ENCODE measurements around the gene FAR1. TPM values are rescaled to one million over a fixed set of nuclear protein-coding genes. Genes with fewer than 3 reads are reported as not detected.

FAR1 gene
- polyA plus RNA-seq, 1 donor from 2014 or later = 110 TPM

DNA sequence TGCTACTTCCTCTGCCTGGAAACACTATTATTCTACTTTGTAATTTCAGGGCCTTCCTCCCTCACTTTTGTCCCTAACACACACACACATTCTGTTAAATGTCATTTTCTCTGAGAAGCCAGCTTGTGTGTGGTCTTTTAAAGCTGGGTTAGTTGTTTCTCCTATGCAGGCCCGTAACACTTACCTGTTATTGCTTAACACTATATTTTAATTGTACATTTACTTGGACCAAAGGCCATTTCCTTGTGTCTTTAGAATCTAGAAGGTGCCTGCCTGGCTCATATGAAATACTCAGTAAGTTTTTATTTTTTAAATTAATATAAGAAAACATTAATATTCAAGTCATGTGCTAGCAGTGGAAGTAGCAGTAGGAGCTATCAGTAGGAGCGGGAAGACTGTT is 30.6 kb downstream of the FAR1 start:
- Histone ChIP-seq H3K4me3 (ENCODE audit: low read length) (no peak overlapping the region), H3K9me2 (ENCODE audit: insufficient read depth, low read length) (no peaks in the 10 kb centered on the region), H3K27me3 (ENCODE audit: insufficient read depth, low read depth, low read length) (no peaks in the 10 kb centered on the region), H3K36me3 (ENCODE audit: insufficient read depth, low read length) (no peaks in the 10 kb centered on the region), H4K20me1 (ENCODE audit: insufficient read depth) (no peaks in the 10 kb centered on the region), H3K27ac (ENCODE audit: low read length) (no peak overlapping the region), H2AFZ (ENCODE audit: low read depth, low read length) (no peak overlapping the region), H3K9ac (ENCODE audit: low read length) (no peak overlapping the region), H3K9me3 (ENCODE audit: low read length) (no peaks in the 10 kb centered on the region), H3F3A (ENCODE audit: insufficient read depth, low read length, poor library complexity, severe bottlenecking) (no peaks in the 10 kb centered on the region), H3K4me2 (ENCODE audit: low read length) (no peak overlapping the region), H3K79me2 (replicated peaks; ENCODE audit: insufficient read depth, low read length) (no peaks in the 10 kb centered on the region)
- TF ChIP-seq RAD21 (conservative IDR thresholded peaks at IDR 0.05) (no peak), EZH2 (IDR thresholded peaks at IDR 0.05; ENCODE audit: borderline replicate concordance, insufficient read depth, low read length, poor library complexity, severe bottlenecking) (no peak), SMC3 (conservative IDR thresholded peaks at IDR 0.05; ENCODE audit: poor library complexity) (no peak), EP300 (conservative IDR thresholded peaks at IDR 0.05; ENCODE audit: poor library complexity, severe bottlenecking) (no peak), MXI1 (conservative IDR thresholded peaks at IDR 0.05; ENCODE audit: poor library complexity, severe bottlenecking) (no peak)

DNA sequence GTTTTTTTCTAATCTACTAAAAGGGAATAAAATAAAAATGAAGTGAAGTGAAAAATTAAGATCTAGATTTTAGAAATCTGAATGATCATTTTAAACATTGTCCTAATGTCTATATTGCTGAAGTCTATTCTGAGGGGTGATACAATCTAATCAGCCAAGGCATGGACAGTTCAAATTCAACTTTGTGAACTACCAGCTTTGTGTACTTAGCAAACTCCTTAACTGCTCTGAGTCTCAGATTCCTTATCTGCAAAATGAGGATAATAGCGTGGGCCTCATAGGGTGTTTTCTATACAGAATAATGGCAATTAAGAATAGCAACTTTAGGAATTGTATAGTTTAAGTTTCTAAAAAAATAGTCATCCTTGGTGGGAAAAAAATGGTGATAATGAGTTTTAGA is 31.4 kb downstream of the FAR1 start:
- no peak overlapping the region for H2AFZ ChIP-seq (ENCODE audit: low read depth, low read length)
- no peaks in the 10 kb centered on the region for H4K20me1 ChIP-seq (ENCODE audit: insufficient read depth)
- H3K9ac ChIP-seq (ENCODE audit: low read length) = no peak overlapping the region
- H3K9me2 ChIP-seq (ENCODE audit: insufficient read depth, low read length) = no peaks in the 10 kb centered on the region
- H3K9me3 ChIP-seq (ENCODE audit: low read length) = no peaks in the 10 kb centered on the region
- TF ChIP-seq TAF1 (IDR thresholded peaks at IDR 0.05; ENCODE audit: low read depth) (no peak), EP300 (conservative IDR thresholded peaks at IDR 0.05; ENCODE audit: poor library complexity, severe bottlenecking) (no peak)
- no peaks in the 10 kb centered on the region for H3K79me2 ChIP-seq (replicated peaks; ENCODE audit: insufficient read depth, low read length)
- no peaks in the 10 kb centered on the region for H3F3A ChIP-seq (ENCODE audit: insufficient read depth, low read length, poor library complexity, severe bottlenecking)
- no peak overlapping the region for H3K4me3 ChIP-seq (ENCODE audit: low read length)
- no peak overlapping the region for H3K4me2 ChIP-seq (ENCODE audit: low read length)
- H3K36me3 ChIP-seq (ENCODE audit: insufficient read depth, low read length) = no peaks in the 10 kb centered on the region
- no peak overlapping the region for H3K27ac ChIP-seq (ENCODE audit: low read length)
- no peaks in the 10 kb centered on the region for H3K27me3 ChIP-seq (ENCODE audit: insufficient read depth, low read depth, low read length)

DNA sequence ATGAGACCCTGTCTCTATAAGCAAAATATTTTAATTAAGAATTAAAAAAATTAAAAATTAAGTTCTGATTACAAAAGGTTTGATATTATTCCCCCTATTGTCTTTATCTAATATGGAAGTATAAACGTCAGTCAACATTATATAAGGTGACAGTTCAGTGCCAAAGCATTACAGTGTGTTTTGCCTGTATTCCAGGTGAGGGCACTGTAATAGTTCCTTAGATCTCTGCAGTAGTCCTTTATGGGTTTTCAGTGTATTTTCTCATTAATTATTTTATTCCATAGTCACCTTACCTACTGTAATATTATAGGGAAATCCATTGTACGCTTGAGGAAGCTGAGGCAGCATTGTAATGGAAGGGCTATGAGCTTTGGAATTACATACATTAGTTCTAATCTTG is 33.0 kb downstream of the FAR1 start:
- Histone ChIP-seq H2AFZ (ENCODE audit: low read depth, low read length) (no peak overlapping the region), H3F3A (ENCODE audit: insufficient read depth, low read length, poor library complexity, severe bottlenecking) (no peaks in the 10 kb centered on the region), H3K4me2 (ENCODE audit: low read length) (no peak overlapping the region), H3K27me3 (ENCODE audit: insufficient read depth, low read depth, low read length) (no peaks in the 10 kb centered on the region), H3K9ac (ENCODE audit: low read length) (no peak overlapping the region), H3K27ac (ENCODE audit: low read length) (no peak overlapping the region), H3K79me2 (replicated peaks; ENCODE audit: insufficient read depth, low read length) (no peaks in the 10 kb centered on the region), H4K20me1 (ENCODE audit: insufficient read depth) (no peaks in the 10 kb centered on the region), H3K36me3 (ENCODE audit: insufficient read depth, low read length) (no peaks in the 10 kb centered on the region), H3K4me3 (ENCODE audit: low read length) (no peak overlapping the region), H3K9me2 (ENCODE audit: insufficient read depth, low read length) (no peaks in the 10 kb centered on the region), H3K9me3 (ENCODE audit: low read length) (no peaks in the 10 kb centered on the region)
- peak; percentile 33 for TF ChIP-seq SMC3 (conservative IDR thresholded peaks at IDR 0.05; ENCODE audit: poor library complexity)
- TF ChIP-seq, protein P1, sequence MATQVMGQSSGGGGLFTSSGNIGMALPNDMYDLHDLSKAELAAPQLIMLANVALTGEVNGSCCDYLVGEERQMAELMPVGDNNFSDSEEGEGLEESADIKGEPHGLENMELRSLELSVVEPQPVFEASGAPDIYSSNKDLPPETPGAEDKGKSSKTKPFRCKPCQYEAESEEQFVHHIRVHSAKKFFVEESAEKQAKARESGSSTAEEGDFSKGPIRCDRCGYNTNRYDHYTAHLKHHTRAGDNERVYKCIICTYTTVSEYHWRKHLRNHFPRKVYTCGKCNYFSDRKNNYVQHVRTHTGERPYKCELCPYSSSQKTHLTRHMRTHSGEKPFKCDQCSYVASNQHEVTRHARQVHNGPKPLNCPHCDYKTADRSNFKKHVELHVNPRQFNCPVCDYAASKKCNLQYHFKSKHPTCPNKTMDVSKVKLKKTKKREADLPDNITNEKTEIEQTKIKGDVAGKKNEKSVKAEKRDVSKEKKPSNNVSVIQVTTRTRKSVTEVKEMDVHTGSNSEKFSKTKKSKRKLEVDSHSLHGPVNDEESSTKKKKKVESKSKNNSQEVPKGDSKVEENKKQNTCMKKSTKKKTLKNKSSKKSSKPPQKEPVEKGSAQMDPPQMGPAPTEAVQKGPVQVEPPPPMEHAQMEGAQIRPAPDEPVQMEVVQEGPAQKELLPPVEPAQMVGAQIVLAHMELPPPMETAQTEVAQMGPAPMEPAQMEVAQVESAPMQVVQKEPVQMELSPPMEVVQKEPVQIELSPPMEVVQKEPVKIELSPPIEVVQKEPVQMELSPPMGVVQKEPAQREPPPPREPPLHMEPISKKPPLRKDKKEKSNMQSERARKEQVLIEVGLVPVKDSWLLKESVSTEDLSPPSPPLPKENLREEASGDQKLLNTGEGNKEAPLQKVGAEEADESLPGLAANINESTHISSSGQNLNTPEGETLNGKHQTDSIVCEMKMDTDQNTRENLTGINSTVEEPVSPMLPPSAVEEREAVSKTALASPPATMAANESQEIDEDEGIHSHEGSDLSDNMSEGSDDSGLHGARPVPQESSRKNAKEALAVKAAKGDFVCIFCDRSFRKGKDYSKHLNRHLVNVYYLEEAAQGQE (IDR thresholded peaks at IDR 0.05; ENCODE audit: borderline replicate concordance) = no peak
- TF ChIP-seq, protein P2, sequence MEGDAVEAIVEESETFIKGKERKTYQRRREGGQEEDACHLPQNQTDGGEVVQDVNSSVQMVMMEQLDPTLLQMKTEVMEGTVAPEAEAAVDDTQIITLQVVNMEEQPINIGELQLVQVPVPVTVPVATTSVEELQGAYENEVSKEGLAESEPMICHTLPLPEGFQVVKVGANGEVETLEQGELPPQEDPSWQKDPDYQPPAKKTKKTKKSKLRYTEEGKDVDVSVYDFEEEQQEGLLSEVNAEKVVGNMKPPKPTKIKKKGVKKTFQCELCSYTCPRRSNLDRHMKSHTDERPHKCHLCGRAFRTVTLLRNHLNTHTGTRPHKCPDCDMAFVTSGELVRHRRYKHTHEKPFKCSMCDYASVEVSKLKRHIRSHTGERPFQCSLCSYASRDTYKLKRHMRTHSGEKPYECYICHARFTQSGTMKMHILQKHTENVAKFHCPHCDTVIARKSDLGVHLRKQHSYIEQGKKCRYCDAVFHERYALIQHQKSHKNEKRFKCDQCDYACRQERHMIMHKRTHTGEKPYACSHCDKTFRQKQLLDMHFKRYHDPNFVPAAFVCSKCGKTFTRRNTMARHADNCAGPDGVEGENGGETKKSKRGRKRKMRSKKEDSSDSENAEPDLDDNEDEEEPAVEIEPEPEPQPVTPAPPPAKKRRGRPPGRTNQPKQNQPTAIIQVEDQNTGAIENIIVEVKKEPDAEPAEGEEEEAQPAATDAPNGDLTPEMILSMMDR (IDR thresholded peaks at IDR 0.05; ENCODE audit: poor library complexity, severe bottlenecking) = peak; percentile 32
